Putamen (tissue), 1 donor: Measurements from ENCODE around the gene NEK1.
A peak's percentile ranks its signal among the peaks of the same experiment; 100 is the strongest.

ENCODE experiments used
- DNase-seq: peaks from one replicate; pipeline ENCODE4 v3.0.0-alpha.2; 2016; ENCODE audit warnings: low spot score

The NEK1 gene

GRCh38 chr4:169366821-169367220 is 245.6 kb downstream of the NEK1 start:
- no peak for DNase-seq

DNA sequence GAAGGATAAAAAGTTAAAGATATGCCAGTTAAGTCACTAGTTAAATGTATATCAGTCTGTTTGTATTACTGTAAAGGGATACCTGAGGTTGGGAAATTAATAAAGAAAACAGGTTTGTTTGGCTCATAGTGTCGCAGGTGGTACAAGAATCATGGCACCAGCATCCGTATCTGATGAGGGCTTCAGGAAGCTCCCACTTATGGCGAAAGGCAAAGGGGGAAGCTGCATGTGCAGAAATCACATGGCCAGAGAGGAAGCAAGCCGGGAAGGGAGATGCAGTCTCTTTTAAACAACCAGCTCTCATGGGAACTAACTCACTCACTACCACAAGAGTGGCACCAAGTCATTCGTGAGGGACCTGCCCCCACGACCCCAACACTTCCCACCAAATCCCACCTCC is 249.8 kb downstream of the NEK1 start:
- no peak for DNase-seq

- DNase-seq: no peak
Observed at GRCh38 chr4:169361756-169362155, 250.6 kb downstream of the NEK1 start.

- no peak for DNase-seq
Observed at GRCh38 chr4:169359961-169360360, 252.4 kb downstream of the NEK1 start.

DNA sequence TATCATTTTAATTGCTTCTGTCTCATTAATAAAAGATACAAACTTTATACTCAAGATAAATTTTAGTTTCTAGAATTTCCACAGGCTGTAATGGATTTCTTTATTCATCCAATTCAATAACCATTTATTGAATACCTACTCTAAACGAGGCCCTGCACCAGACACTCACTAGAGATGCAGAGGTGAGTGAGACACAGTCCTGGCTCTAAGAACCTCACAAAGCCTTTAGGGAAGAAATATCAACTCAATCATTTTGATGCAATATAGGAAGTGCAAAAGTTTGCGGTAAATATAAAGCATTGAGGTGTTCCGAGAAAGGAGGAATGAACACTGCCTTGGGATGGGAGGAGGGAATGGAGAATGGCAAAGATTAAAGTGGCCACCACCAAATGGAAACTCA is 260.0 kb downstream of the NEK1 start:
- no peak for DNase-seq

DNA sequence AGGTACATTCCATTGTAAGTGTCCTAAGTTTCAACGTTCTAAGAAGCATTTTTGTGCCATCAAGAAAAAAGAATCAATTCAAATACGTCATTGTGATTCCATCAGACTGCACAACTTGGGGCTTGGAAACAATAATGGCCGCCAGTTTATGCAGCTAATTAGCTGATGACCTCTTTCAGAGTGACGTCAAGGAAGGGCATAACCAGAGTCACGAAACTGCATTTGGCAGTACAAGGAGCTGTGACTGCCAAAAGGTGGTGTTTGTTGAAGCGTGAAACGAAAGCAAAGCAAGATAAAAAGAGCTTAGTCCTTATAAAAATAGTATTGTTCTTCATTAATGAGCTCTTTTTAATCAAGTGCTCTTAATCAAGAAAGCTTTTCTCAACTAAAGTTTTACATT is 260.5 kb downstream of the NEK1 start:
- peak; percentile 70 for DNase-seq

DNA sequence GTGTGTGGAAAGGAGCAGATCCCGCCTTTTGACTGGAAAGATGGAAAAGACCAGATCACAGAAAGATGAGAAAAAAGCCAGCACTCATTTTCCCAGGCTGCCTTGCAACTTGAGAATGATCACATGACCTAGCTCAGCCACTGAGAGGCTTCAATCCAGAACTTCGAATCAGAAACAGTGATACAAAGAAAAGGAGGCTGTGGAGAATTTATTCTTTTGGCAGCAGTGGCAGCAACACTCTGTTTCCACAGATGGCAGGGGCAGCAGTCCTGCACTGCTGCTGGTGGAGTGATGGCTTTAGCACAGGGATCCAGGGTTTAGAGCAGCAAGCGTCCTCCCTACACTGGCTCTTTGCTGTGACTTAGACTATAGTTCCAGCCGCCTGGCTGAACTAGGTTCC is 263.8 kb downstream of the NEK1 start:
- peak; percentile 63 for DNase-seq

DNA sequence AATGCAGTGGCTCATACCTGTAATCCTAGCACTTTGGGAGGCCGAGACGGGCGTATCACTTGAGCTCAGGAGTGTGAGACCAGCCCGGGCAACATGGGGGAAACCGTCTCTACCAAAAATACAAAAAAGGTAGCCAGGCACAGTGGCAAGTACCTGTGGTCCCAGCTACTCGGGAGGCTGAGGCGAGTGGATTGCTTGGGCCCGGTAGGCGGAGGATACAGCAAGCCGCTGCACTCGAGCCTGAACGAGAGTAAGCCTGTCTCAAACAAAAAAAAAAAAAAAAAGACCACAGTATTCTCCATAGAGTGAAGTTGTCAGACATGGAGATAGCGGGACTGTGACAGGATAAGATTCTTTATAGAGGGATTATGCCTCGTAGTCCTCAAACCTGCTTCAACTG is 265.5 kb downstream of the NEK1 start:
- no peak for DNase-seq

- DNase-seq: peak; percentile 81
Observed at GRCh38 chr4:169345316-169345721, 267.1 kb downstream of the NEK1 start.
